ENCODE data around the gene KIF1A. TPM values are rescaled to one million over a fixed set of nuclear protein-coding genes. Genes with fewer than 3 reads are reported as not detected.
"Not testable (repeated sequence)": the region's sequence is repeated elsewhere in the genome, so short reads cannot be mapped to it uniquely, and the experiment has no call there.

KIF1A gene
- total RNA-seq, 1 donor = not detected

DNA sequence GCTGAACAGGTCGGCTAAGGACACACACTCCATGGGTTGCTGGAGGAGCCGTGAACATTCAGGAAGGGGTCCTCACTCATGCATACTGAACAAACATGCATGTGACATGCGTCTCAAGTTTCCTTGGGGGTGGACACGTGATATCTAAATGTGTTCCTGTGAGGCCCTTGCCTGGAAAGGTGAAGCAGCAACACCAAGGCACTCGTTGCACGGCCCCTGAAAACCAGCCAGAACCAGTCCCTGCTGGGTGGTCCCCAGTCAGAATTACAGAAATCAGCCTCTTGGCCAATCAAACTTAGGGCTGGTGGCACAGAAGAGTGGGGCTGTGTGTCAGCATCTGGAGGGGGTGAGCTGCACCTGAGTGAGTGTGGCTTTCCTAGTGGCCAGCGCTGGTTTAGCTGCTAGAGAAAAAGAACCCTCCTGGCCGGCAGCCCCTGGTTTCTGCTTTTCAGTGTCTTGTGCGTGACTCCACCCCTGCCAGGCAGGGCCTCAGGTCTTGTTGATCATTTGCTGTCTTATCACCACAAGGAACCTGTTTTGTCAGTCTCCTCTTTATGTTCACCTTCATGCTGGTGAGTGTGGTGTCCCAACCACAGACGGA, 134.1 kb downstream of the KIF1A start:
- no peak for TF ChIP-seq CTCF (IDR thresholded peaks at IDR 0.05; ENCODE audit: extremely low read depth, low read depth, low read length)
- H3K27ac ChIP-seq (ENCODE audit: low read depth, low read length) = no peak overlapping the region
- peak; percentile 76 for DNase-seq (ENCODE audit: insufficient read length, low spot score, missing footprints)
- peaks cover 16% of the 10 kb centered on the region for H3K27me3 ChIP-seq (ENCODE audit: insufficient read depth, low read length)
- H4K20me1 ChIP-seq (ENCODE audit: insufficient read depth, low read length) = no peaks in the 10 kb centered on the region
- H3K4me2 ChIP-seq (ENCODE audit: insufficient read depth, low read length) = no peak overlapping the region
- no peak overlapping the region for H2AFZ ChIP-seq (ENCODE audit: low read length)
- H3K79me2 ChIP-seq (ENCODE audit: insufficient read depth, low read length) = no peaks in the 10 kb centered on the region
- H3K4me3 ChIP-seq (ENCODE audit: insufficient read depth, low read length) = no peak overlapping the region
- H3K9me3 ChIP-seq (ENCODE audit: low read depth, low read length) = no peaks in the 10 kb centered on the region
- H3K36me3 ChIP-seq (ENCODE audit: insufficient read depth, low read length) = no peaks in the 10 kb centered on the region
- no peaks in the 10 kb centered on the region for H3K4me1 ChIP-seq (ENCODE audit: insufficient read depth, low read length)

DNA sequence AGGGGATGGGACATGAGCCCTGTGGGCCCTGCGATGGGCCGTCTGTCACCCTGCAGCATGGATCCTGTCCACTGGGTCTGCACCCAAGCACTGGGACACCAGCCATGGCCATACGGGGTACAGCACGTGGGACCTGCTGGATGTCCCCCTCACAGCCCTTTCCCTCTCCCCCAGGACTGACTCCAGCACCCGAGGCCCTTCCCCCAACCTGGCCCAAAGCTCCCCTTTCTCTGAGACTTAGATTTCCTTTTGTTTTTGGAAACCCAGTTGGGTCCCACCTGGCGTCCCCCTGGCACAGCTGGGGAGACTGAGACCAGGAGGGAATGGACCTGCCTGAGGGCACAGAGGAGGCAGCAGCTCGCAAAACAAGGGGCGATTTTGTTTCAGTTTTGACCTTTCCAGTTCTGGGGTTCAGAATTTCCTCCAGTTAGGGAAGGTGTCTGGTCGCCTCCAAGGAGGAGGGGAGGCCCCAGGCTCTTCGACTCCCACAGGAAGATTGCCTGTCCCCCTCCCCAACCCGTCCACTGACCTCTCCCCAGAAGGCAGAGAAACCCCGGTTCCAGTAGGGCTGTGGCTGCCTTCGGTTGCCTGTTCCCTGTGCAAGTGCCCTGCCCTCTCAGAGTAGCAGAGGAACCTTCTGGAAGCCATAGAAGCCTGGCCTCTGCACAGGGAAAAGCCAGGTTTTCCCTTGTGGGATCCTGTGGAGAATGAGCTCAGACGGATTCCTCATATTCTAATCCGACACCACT, 135.9 kb downstream of the KIF1A start:
- H2AFZ ChIP-seq (ENCODE audit: low read length); H3K4me3 ChIP-seq (ENCODE audit: insufficient read depth, low read length); H3K9me3 ChIP-seq (ENCODE audit: low read depth, low read length); H3K27ac ChIP-seq (ENCODE audit: low read depth, low read length); H3K36me3 ChIP-seq (ENCODE audit: insufficient read depth, low read length); H4K20me1 ChIP-seq (ENCODE audit: insufficient read depth, low read length); H3K4me2 ChIP-seq (ENCODE audit: insufficient read depth, low read length); H3K79me2 ChIP-seq (ENCODE audit: insufficient read depth, low read length); H3K4me1 ChIP-seq (ENCODE audit: insufficient read depth, low read length): not testable (repeated sequence)
- H3K27me3 ChIP-seq (ENCODE audit: insufficient read depth, low read length) = peaks cover 16% of the 10 kb centered on the region
- peak; percentile 68 for DNase-seq (ENCODE audit: insufficient read length, low spot score, missing footprints)

DNA sequence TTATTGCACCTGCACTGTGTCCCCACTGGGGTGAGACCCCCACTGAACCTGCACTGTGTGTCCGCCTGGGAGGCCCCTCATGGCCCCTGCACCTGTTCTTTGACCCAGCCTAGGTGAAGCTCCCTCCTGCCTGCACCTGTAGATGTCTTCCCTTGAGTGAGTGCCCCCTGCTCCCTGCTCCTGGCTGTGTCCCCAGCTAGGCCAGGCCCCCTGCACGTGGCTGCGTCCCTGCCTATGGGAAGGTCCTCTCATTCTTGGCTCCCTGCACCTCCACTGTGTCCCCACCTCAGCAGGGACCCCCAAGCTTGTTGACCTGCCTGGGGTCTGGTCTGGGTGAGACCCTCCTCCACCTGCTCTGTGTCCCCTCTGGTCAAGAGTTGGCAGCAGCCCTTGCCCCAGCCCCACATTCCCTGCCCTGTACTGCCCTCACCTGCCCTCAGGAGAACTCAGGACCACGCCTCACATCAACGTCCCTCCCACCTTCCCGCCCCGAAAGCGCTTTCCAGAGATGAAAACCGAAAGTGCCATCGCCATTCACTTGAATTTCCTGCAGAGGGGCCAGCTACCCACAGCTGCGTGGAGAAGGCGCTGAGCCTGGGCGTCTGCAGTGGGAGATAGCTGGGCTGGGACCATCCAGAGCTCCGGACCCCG, 136.6 kb downstream of the KIF1A start:
- H3K4me2 ChIP-seq (ENCODE audit: insufficient read depth, low read length); H3K36me3 ChIP-seq (ENCODE audit: insufficient read depth, low read length); H3K4me3 ChIP-seq (ENCODE audit: insufficient read depth, low read length); H3K27ac ChIP-seq (ENCODE audit: low read depth, low read length); DNase-seq (ENCODE audit: insufficient read length, low spot score, missing footprints); H3K9me3 ChIP-seq (ENCODE audit: low read depth, low read length); H3K4me1 ChIP-seq (ENCODE audit: insufficient read depth, low read length); H3K79me2 ChIP-seq (ENCODE audit: insufficient read depth, low read length); H4K20me1 ChIP-seq (ENCODE audit: insufficient read depth, low read length); H2AFZ ChIP-seq (ENCODE audit: low read length): not testable (repeated sequence)
- peaks cover 16% of the 10 kb centered on the region for H3K27me3 ChIP-seq (ENCODE audit: insufficient read depth, low read length)

GRCh38 chr2:240682431-240683224, 137.4 kb downstream of the KIF1A start, which contains the start of gene AQP12B:
TSS of gene AQP12B (minus strand) at chr2:240682885. CDS start at chr2:240682837, 48 bp downstream.
- DNase-seq (ENCODE audit: insufficient read length, low spot score, missing footprints); H4K20me1 ChIP-seq (ENCODE audit: insufficient read depth, low read length); H3K4me2 ChIP-seq (ENCODE audit: insufficient read depth, low read length); H3K4me3 ChIP-seq (ENCODE audit: insufficient read depth, low read length); H3K4me1 ChIP-seq (ENCODE audit: insufficient read depth, low read length); H3K27ac ChIP-seq (ENCODE audit: low read depth, low read length); H3K36me3 ChIP-seq (ENCODE audit: insufficient read depth, low read length); H2AFZ ChIP-seq (ENCODE audit: low read length); H3K79me2 ChIP-seq (ENCODE audit: insufficient read depth, low read length); H3K9me3 ChIP-seq (ENCODE audit: low read depth, low read length): not testable (repeated sequence)
- peaks cover 16% of the 10 kb centered on the region for H3K27me3 ChIP-seq (ENCODE audit: insufficient read depth, low read length)

- H3K4me1 ChIP-seq (ENCODE audit: insufficient read depth, low read length); H3K36me3 ChIP-seq (ENCODE audit: insufficient read depth, low read length); H4K20me1 ChIP-seq (ENCODE audit: insufficient read depth, low read length); H3K27ac ChIP-seq (ENCODE audit: low read depth, low read length); H2AFZ ChIP-seq (ENCODE audit: low read length); H3K4me2 ChIP-seq (ENCODE audit: insufficient read depth, low read length); H3K9me3 ChIP-seq (ENCODE audit: low read depth, low read length); DNase-seq (ENCODE audit: insufficient read length, low spot score, missing footprints); H3K79me2 ChIP-seq (ENCODE audit: insufficient read depth, low read length); H3K4me3 ChIP-seq (ENCODE audit: insufficient read depth, low read length); H3K27me3 ChIP-seq (ENCODE audit: insufficient read depth, low read length): not testable (repeated sequence)
These were observed 139.8 kb downstream of the KIF1A start for GRCh38 chr2:240680185-240680584.

DNA sequence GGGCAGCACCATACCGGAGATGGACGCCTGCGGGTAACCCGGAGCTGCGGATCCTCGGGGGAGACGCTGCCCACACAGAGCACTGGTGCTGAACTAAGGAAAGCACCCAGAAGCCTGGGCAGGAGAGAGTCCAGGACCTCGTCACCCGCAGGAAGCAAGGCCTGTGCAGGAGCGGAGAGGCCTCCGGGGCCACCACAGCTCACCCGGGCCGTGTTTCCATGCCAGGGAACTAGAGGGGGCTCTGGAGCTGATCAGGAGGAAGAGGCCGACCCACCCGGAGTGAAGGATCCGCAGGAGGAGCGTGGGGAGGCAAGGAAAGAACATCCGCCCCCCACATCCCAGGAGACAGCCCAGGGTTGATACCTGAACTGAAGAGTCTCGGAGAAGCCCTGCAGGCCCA, 141.1 kb downstream of the KIF1A start:
- not testable (repeated sequence) for H3K27ac ChIP-seq (ENCODE audit: low read depth, low read length); DNase-seq (ENCODE audit: insufficient read length, low spot score, missing footprints); H3K36me3 ChIP-seq (ENCODE audit: insufficient read depth, low read length); H3K79me2 ChIP-seq (ENCODE audit: insufficient read depth, low read length); H3K4me3 ChIP-seq (ENCODE audit: insufficient read depth, low read length); H2AFZ ChIP-seq (ENCODE audit: low read length); H3K4me2 ChIP-seq (ENCODE audit: insufficient read depth, low read length); H3K9me3 ChIP-seq (ENCODE audit: low read depth, low read length); H3K4me1 ChIP-seq (ENCODE audit: insufficient read depth, low read length); H4K20me1 ChIP-seq (ENCODE audit: insufficient read depth, low read length); H3K27me3 ChIP-seq (ENCODE audit: insufficient read depth, low read length)

- H3K27ac ChIP-seq (ENCODE audit: low read depth, low read length); H4K20me1 ChIP-seq (ENCODE audit: insufficient read depth, low read length); H3K4me3 ChIP-seq (ENCODE audit: insufficient read depth, low read length); H3K9me3 ChIP-seq (ENCODE audit: low read depth, low read length); H3K36me3 ChIP-seq (ENCODE audit: insufficient read depth, low read length); H3K79me2 ChIP-seq (ENCODE audit: insufficient read depth, low read length); H3K4me1 ChIP-seq (ENCODE audit: insufficient read depth, low read length); H3K4me2 ChIP-seq (ENCODE audit: insufficient read depth, low read length); H3K27me3 ChIP-seq (ENCODE audit: insufficient read depth, low read length); DNase-seq (ENCODE audit: insufficient read length, low spot score, missing footprints); H2AFZ ChIP-seq (ENCODE audit: low read length): not testable (repeated sequence)
These were observed 142.0 kb downstream of the KIF1A start for GRCh38 chr2:240678043-240678442.

All from osteoblast (primary cell).